Measurements from ENCODE around the gene AFF3. TPM values are rescaled to one million over a fixed set of nuclear protein-coding genes. Genes with fewer than 3 reads are reported as not detected.

The AFF3 gene
- total RNA-seq, 1 experiment from 2014 or later = 0.42 TPM

GRCh38 chr2:99898336-99899048, 243.9 kb downstream of the AFF3 start:
- no peaks in the 10 kb centered on the region for H3K9me3 Mint-ChIP-seq (ENCODE audit: unreplicated experiment)
- no peak for DNase-seq (ENCODE audit: unreplicated experiment)
- POLR2A ChIA-PET = no interaction called here
- intact Hi-C loops (cut with micrococcal nuclease) = no loop called here
- H3K27ac Mint-ChIP-seq (ENCODE audit: low read depth, unreplicated experiment) = no peak overlapping the region
- H3K4me3 Mint-ChIP-seq (ENCODE audit: unreplicated experiment) = no peak overlapping the region
- BruUV-seq (replicated peaks) = no TSS peak
- peaks cover 13% of the 10 kb centered on the region for H3K27me3 Mint-ChIP-seq (ENCODE audit: insufficient read depth, unreplicated experiment)
- no peak for TF ChIP-seq CTCF (IDR thresholded peaks at IDR 0.05; ENCODE audit: unreplicated experiment)
- no peaks in the 10 kb centered on the region for H3K4me1 Mint-ChIP-seq (ENCODE audit: insufficient read depth, unreplicated experiment)
- no peaks in the 10 kb centered on the region for H3K36me3 Mint-ChIP-seq (ENCODE audit: insufficient read depth, unreplicated experiment)
- CTCF ChIA-PET = interaction anchor here (0.7 kb wide), 1 partner anchor 60 kb away, joined by 3 read pairs; no protein-coding TSS in a partner anchor

- POLR2A ChIA-PET = interaction anchor here (0.6 kb wide), 1 partner anchor 63 kb away, joined by 4 read pairs; no protein-coding TSS in a partner anchor
- H3K4me3 Mint-ChIP-seq (ENCODE audit: unreplicated experiment) = no peak overlapping the region
- H3K9me3 Mint-ChIP-seq (ENCODE audit: unreplicated experiment) = no peaks in the 10 kb centered on the region
- no peaks in the 10 kb centered on the region for H3K4me1 Mint-ChIP-seq (ENCODE audit: insufficient read depth, unreplicated experiment)
- H3K27ac Mint-ChIP-seq (ENCODE audit: low read depth, unreplicated experiment) = no peak overlapping the region
- CTCF ChIA-PET = interaction anchor here (2.0 kb wide), 1 partner anchor 372 kb away, joined by 7 read pairs; no protein-coding TSS in a partner anchor
- no peaks in the 10 kb centered on the region for H3K36me3 Mint-ChIP-seq (ENCODE audit: insufficient read depth, unreplicated experiment)
- no peaks in the 10 kb centered on the region for H3K27me3 Mint-ChIP-seq (ENCODE audit: insufficient read depth, unreplicated experiment)
- intact Hi-C loops (cut with micrococcal nuclease) = no loop called here
- BruUV-seq (replicated peaks) = no TSS peak
- no peak for DNase-seq (ENCODE audit: unreplicated experiment)
- no peak for TF ChIP-seq CTCF (IDR thresholded peaks at IDR 0.05; ENCODE audit: unreplicated experiment)
These were observed 251.0 kb downstream of the AFF3 start for GRCh38 chr2:99891428-99891780.

- TF ChIP-seq CTCF (IDR thresholded peaks at IDR 0.05; ENCODE audit: unreplicated experiment) = no peak
- no peak overlapping the region for H3K4me3 Mint-ChIP-seq (ENCODE audit: unreplicated experiment)
- ChIA-PET CTCF (interaction anchor here (2.0 kb wide), 1 partner anchor 372 kb away, joined by 7 read pairs; no protein-coding TSS in a partner anchor), POLR2A (interaction anchor here (0.6 kb wide), 1 partner anchor 64 kb away, joined by 4 read pairs; no protein-coding TSS in a partner anchor)
- DNase-seq (ENCODE audit: unreplicated experiment) = no peak
- H3K27me3 Mint-ChIP-seq (ENCODE audit: insufficient read depth, unreplicated experiment) = no peaks in the 10 kb centered on the region
- intact Hi-C loops (cut with micrococcal nuclease) = no loop called here
- BruUV-seq (replicated peaks) = no TSS peak
- H3K36me3 Mint-ChIP-seq (ENCODE audit: insufficient read depth, unreplicated experiment) = no peaks in the 10 kb centered on the region
- no peaks in the 10 kb centered on the region for H3K9me3 Mint-ChIP-seq (ENCODE audit: unreplicated experiment)
- H3K27ac Mint-ChIP-seq (ENCODE audit: low read depth, unreplicated experiment) = peak overlapping the region; percentile 65
- H3K4me1 Mint-ChIP-seq (ENCODE audit: insufficient read depth, unreplicated experiment) = no peaks in the 10 kb centered on the region
These were observed 251.6 kb downstream of the AFF3 start for GRCh38 chr2:99890568-99891427.

GRCh38 chr2:99888617-99889016, 253.8 kb downstream of the AFF3 start:
- Mint-ChIP-seq H3K27ac (ENCODE audit: low read depth, unreplicated experiment) (no peak overlapping the region), H3K4me3 (ENCODE audit: unreplicated experiment) (no peak overlapping the region), H3K4me1 (ENCODE audit: insufficient read depth, unreplicated experiment) (peaks cover 2% of the 10 kb centered on the region), H3K27me3 (ENCODE audit: insufficient read depth, unreplicated experiment) (no peaks in the 10 kb centered on the region), H3K9me3 (ENCODE audit: unreplicated experiment) (no peaks in the 10 kb centered on the region), H3K36me3 (ENCODE audit: insufficient read depth, unreplicated experiment) (no peaks in the 10 kb centered on the region)
- no peak for TF ChIP-seq CTCF (IDR thresholded peaks at IDR 0.05; ENCODE audit: unreplicated experiment)
- BruUV-seq (replicated peaks) = no TSS peak
- CTCF ChIA-PET = no interaction called here
- POLR2A ChIA-PET = no interaction called here
- intact Hi-C loops (cut with micrococcal nuclease) = loop anchor here (10.0 kb wide), 2 partner anchors 86 to 126 kb away; no protein-coding TSS in a partner anchor
- DNase-seq (ENCODE audit: unreplicated experiment) = no peak
